Body of pancreas (tissue), 4 donors: ENCODE data around the gene THADA.

Experiments used
- CTCF ChIP-seq, 7 experiments: fragments of 450-650 bp in 4 of 7; fragments of 200-600 bp in 3 of 7; sonication (generic) in 3 of 7; IDR thresholded peaks; one replicate each; pipeline ENCODE4 v1.5.1; 2016 to 2019; ENCODE audit warnings: antibody characterized with exemption in 7 of 7
- POLR2A ChIP-seq, 3 donors: fragments of 450-650 bp; IDR thresholded peaks; one replicate each; pipeline ENCODE4 v1.6.1; 2016; ENCODE audit warnings: antibody characterized with exemption in 3 of 3, mild to moderate bottlenecking in 2 of 3

DNA sequence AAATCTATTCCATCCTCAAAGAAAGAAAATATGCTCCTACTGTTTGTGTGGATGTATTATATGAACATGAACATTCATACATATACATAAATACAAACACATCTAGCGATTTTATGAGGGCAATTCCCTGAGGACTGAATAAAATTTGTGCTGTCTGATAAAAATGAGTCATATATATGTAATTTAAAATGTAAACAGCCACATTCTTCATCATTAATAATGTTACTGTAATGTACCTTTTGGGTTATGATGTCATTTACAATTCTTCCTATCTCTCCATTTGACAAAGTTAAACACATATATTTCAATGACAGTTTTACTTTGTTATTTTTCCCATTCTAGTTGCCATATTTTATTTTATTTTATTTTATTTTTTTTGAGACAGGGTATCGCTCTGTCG lies 278.2 kb downstream of the THADA start:
- TF ChIP-seq CTCF (IDR thresholded peaks at IDR 0.05) (no peak), POLR2A (IDR thresholded peaks at IDR 0.05) (no peak)
